ENCODE measurements around the gene GLRA2.
"Not testable (repeated sequence)": the region's sequence is repeated elsewhere in the genome, so short reads cannot be mapped to it uniquely, and the experiment has no call there.

The GLRA2 gene

DNA sequence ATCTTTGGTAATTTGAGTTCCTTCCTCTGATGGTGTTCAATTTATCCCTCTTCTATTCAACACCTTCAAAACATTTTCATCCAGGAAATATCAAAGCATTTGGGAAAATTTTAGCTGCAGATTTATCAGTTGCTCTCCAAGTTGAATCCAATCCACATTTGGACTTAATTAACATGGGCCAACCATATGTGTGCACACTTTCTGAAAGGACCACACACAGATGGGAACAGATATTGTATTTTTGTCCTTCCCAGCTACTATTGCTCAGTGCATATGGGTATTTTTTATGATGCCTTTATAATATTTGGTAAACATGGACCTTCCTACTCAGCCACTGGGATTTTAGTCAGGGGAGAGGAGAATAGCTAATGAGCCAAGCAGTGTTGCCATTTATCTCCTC is 65.2 kb downstream of the GLRA2 start:
- no peak for DNase-seq

DNA sequence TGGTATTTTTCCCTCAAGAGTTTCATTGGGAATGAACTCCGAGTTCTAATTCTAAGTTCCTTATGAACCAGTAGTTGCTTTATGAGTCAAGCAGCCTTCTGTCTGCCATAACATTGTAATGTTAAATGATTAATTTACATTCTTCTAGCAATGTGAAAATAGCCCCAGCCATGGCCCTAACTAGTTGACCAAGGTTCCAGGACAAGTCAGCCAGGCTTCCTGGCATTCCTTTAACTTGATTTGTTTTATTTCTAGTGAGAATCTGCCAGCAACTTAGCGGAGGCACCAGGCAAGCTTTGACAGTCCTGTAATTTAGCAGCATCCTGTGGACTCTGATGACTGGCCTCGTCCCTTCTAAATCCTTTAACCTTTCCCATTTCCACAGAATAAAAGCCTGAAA is 69.0 kb downstream of the GLRA2 start:
- DNase-seq = no peak

DNA sequence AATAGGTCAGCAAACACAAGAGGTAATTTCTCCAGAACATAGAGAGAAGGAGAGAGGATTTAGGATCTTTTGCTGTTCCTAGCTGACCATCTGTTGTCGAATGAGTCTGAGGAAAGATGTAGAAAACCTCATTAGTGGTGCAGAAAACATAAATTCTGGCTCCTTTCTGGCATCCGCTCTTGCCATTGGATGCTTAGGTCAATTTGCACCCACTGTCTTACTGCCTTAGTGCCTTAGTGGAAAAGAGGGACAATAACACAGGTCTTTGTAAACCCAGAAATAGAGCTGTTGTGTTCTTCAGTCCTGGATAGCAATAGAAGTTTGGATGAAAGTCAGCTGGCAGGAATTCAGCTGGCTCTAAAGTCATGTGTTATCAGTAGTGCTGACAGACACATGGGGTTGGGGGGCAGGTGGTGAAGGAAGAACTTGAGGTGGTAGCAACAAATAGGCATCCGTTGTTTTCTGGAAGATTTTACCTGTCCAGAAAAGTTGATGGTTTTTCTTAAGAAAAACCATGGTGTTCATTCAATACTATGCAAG is 78.2 kb downstream of the GLRA2 start:
- no peak for DNase-seq

DNA sequence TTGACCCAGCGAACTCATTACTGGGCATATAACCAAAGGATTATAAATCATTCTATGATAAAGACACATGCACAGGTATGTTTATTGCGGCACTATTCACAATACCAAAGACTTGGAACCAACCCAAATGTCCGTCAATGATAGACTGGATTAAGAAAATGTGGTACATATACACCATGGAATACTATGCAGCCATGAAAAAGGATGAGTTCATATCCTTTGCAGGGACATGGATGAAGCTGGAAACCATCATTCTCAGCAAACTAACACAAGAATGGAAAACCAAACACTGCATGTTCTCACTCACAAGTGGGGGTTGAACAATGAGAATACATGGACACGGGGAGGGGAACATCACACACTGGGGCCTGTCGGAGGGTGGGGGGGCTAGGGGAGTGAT is 83.1 kb downstream of the GLRA2 start:
- DNase-seq = not testable (repeated sequence)

DNA sequence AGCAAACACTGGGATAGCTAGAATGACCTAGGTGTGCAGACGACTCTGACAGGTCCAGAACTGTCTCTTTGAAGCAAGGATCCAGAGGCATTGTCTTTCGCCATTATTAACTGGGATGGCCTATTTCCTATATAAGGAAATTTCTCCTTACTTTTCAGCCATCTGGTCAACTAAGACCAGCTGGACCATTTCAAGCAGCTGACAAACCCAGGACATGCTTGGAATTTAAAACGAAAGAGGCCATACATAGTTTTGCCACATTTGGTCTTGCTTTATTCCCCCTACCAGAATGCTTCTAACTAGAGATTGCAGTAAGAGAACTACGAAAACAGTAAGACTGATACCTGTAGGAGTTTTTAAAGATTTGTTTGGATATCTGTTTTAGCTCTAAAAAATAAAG is 87.0 kb downstream of the GLRA2 start:
- DNase-seq = no peak

DNA sequence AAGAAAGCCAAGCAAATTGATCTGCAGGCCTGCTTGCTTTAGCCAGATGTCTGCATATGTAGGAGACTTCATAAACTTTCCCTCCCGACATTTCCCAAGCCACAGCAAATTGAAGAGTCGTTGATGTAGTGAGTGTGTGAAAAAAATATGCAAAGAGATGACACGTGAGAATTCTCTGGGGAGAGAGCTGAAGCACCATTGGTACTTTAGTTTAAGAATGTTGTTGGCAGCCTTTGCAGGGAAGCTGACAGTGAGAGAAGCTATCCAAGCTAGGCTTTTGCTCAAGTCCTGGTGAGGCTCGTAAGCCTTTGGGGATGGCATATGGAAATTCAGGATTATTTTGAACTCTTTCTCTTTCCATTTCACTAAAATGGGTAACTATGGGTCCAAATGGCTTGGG is 87.5 kb downstream of the GLRA2 start:
- DNase-seq = no peak

DNA sequence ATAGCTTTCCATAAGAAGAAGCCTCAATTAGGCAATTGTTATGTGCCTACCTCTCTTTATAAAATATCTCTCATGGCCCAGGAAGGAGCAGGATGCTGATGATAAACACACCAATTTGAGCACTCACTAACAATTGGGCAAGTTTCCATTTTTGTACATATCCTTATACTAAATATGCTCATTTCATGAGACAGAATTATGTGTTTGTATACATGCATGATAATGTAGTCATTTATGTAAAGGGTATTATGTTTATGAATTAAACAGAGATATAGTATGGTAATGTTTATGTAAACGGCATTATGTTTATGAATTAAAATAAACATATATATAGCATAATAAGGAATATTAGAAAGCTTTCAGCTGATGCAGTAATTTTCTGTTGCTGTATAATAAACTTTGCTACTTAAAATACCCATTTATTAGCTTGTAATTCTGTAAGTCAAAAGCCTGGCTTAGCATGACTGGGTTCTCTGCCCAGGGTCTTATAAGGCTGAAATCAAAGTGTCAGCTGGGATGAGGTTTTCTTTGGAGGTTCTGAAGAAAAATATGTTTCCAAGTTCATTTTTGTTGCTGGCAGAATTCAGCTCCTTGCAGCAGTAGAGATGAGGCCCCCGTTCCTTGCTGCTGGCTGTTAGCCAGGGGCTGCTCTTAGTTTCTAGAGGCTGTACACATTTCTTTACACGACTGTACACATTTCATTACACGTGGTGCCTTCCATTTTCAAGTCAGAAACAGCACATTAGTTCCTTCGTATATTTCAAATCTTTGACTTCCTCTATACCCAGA is 89.0 kb downstream of the GLRA2 start:
- DNase-seq = no peak

DNA sequence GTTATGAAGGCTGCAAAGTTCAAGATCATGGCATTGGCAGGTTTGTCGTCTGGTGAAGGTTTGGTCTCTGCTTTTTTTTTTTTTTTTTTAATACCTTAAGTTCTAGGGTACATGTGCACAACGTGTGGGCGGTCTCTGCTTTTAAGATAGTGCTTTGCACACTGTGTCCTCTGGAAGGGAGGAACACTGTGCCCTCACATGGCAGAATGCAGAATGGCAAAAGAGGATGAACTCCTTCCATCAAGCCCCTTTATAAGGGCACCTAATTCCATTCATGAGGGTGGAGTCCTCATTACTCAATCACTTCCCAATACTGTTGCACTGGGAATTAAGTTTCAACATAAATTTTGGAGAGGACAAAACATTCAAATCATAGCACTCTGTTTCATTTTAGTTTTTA is 101.4 kb downstream of the GLRA2 start:
- no peak for DNase-seq

DNA sequence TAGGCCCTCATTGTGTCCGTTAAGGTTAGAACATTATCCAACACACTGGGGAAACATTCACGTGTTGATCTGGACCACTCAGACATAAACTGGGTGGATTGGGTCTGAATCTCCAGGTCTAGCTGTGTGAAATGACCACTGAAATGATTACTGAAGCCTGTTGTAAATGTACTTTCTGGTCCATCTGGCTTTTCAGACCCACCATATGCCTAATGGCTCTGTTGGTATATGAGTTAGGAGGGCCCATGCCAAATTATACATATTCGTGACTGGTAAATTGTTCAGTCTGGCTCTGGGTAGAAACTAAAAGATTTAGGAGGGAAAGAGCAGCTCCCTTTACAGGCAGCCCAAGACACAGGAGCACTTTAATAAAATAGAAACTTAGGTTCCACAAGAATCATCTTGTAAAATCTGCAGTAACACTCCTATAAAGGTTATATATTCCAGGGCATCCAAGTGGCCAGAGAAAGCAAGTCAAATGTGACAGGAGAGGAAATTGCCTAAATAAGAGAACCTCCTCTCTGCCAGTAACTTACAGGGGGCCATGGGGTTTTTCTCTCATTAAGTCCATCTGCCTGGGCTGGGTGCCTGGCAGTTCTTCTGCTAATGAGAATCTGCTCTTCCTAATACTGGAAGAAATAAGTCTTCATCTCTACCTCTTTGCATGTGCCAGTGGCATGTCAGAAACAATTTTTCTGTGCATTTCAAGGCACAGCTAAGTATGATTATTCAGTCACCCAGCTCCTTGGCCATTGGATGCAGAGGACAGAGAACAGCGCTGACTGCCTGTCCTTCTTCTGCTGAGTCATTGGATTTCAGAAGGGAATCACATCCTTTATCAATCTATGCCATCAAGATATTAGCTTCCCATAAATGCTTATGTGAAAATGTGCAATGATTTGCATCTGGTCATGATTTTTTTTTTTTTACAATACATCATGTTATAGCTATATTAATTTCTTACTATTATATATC is 112.6 kb downstream of the GLRA2 start:
- DNase-seq = no peak

DNA sequence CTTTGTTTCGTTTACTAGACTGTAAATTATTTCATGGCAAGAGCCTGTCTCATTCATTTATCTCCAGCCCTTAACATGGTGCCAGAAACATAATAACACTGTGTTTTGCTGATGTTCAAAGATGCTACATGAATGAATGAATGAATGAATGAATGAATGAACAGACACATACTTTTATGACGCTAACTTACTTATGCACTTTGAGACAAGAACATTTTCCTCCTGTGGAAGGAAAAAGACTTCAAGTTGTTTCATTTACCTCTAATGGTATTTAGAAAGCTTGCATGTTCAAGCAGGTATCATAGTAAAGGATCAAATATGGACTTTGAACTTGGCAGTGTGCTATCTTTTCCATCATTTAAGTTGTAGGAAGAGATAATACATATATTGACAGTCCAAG is 131.6 kb downstream of the GLRA2 start:
- DNase-seq = no peak

DNA sequence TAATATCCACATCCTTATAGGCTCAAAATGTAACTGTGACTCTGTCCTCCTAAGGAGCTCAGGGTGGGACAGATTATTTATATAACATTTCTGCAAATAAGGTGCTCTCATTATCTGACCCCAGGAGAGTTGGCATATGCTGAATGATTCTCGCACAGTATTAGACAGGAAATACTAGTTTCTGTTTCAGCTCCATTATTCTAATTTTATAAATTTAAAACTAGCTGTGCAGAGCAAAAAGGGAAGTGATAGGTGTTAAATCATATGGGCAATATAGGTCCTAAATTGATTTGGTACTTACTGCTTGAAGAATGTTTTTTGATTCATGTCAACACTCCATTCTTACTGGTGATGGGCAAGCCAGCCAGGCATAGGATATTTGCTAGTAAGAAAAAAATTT is 141.5 kb downstream of the GLRA2 start:
- no peak for DNase-seq

DNA sequence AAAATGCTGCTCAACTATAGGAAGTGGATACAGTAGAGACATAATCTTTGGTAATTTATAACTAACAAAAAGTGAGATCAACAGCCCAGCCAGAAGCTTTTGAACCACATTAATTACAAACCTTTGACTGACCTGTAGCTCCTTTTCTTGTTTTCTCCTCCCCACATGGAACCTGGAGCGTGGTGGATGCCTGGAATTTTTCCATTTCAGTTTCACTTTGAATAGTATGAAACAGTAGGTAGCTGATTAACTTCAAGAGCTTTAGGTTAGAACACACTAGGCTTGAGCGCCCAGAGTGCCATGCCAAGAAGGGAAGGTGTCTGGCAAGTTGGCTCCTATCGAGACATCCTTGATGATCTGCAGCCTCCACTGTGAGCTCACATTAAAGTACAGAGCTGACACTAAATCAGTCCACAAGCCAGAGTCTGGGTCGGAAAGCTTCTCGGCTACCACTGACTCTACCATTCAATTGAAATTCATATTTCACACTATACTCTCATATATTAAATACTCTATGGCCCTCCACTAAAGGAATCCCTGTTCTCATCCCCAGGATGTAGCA is 143.4 kb downstream of the GLRA2 start:
- no peak for DNase-seq

DNA sequence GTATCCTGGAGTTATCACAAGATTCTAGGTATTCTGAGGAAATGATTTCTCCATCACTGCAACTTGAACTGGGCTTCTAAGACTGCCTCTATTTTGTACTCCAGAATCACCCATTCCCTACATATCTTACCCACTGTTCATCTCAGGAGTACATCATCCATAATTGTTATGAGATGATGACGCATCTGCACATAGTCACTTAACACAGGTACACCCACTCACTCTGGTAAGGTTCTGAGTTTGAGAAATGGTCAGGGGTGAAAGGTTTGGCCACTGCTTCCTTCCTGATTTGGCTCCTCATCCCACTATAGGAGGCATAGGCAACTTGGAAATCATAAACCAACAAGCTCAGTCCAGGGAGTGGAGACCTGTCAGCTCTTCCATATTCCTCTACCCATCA is 143.9 kb downstream of the GLRA2 start:
- no peak for DNase-seq

DNA sequence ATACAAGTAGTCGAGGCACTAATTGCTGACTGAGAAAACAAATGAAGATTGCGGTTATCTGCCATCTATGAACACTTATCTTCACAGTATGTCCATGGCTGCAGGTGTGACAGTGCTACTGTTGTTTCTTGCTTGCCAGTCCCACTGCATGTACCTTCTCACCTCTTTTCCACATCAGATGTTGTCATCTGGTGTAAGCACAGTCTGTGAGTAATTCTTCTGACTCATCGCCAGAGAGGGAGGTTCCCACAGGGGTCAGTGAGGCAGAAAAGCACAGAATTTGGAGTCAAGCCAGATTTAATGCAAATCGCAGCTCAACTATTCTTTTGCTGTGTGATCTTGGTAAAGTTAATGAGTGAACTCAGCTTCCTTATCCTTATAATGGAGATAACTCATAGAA is 144.4 kb downstream of the GLRA2 start:
- DNase-seq = no peak

DNA sequence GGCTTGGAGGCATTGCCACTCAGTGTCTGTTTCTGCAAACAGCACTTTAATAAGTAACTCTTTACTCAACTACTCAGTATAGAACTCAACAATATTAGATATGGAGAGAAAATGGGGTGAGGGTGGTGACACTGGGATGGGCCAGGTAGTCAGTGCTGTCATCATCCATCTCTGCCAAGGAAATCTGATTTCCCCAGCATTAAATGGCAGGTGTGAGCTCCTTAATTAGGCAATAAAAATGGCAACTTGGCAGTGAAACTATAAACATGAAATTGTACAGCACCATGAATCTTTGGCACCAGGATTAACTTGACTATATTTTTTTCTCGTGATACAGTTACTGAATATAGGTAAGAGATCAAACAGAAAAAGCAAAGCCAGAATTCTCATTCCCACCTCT is 146.2 kb downstream of the GLRA2 start:
- DNase-seq = no peak

DNA sequence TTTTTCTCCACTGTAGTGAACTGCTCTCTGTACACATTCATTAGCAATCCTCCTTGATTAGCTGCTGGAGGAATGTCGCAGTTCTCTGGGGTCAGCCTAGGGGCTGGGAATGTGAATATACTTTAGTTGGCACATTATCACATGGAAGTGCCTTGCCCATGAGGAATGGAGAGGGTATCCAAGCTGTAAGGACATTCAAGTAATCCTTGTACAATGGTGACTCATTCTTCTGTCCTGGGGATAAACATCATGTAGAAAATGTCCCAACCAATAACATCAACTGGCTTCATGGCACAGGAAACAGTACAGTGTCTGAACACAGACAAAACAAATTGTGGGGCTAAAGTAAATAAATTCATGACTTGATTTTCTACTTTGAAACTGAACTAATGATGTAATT is 147.1 kb downstream of the GLRA2 start:
- DNase-seq = no peak

DNA sequence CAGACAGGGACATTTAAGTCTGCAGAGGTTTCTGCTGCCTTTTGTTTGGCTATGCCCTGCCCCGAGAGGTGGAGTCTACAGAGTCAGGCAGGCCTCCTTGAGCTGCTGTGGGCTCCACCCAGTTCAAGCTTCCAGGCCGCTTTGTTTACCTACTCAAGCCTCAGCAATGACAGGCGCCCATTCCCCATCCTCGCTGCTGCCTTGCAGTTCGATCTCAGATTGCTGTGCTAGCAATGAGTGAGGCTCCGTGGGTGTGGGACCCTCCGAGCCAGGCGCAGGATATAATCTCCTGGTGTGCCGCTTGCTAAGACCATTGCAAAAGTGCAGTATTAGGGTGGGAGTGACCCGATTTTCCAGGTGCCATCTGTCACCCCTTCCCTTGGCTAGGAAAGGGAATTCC is 159.0 kb downstream of the GLRA2 start:
- not testable (repeated sequence) for DNase-seq

DNA sequence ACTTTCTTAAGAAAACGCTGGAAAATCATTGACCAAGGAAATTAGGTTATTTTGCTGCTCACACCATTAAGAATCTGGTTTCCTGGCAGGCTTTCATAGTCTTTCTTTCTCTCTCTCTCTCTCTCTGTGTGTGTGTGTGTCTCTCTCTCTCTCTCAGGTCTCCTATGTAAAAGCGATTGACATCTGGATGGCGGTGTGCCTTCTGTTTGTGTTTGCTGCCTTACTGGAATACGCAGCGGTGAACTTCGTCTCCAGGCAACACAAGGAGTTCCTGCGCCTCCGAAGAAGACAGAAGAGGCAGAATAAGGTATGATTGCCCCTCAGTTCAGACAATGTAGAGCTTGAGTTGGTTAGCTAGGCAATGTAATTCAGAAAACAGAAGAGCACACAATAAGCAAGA is 161.2 kb downstream of the GLRA2 start:
- no peak for DNase-seq

DNA sequence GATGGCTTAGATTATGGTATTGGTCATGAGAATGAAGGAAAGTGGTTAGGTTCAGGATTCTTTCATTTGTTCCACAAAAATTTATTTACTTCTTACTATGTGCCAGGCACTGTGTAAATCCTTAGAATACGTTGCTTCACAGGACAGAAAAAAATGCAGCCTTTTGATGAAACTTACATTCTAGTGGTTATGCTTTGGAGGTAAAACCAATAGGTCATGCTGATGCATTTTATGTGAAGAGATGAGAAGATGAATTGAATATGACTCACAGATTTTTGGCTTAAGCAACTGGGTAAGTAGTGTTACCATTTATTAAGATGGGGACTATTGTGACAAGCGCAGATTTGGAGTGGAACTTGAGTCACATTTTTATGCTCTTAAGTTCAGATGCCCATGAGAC is 165.3 kb downstream of the GLRA2 start:
- DNase-seq = no peak

DNA sequence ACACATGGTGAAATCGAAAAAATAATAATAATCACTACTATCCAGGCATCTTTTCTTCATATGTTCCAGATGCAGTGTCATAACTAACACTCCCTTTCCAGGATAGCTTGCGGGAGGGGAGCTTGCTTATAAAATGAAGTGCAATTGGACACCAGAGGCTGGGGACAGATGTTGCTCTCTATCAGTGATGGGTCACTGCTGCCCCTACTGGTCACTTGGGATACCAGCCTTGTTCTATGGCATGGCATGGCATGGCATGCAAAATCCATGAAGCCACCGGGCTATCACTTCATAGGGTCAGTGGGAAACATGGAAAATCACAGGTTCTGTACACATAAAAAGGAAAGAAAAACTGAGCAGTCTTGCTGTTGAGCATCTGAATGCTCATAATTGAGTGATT is 168.1 kb downstream of the GLRA2 start:
- DNase-seq = peak; percentile 2

DNA sequence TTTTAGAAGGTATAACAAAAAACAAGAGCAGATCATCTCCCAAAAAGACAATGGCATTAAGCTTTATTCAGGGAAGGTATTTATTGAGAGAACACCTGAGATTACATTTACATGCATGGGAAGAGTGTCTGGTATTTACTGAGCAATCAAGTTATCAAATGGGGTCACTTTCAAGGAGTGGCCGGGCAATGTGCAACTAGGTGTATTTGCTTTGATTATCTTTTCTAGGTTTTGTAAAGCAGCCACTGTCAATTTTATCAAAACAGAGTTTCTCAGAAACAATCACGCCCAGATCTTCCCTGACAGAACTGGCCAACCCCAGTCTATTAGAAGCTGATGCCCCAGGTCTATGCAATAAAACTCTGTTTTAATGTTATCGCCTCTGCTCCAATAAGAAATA is 169.5 kb downstream of the GLRA2 start:
- DNase-seq = peak; percentile 13

DNA sequence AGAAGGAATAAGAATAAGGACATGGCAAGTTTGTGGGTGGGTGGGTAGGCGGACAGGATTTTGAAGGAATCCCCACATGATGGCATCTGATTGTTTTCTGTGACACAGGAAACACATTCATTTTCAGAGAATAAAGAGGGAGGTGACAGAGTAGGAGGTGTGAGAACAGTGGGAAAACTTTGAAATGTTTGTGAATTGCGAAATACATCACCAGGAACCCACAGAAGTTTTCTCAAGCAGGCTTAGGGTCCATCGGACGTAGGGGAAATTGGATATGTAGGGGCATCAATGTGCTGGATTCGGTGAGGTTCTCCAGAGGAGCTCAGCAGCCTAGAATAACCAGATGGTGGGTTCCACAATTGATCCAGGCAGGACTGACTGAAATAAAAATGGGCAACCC is 171.6 kb downstream of the GLRA2 start:
- no peak for DNase-seq

DNA sequence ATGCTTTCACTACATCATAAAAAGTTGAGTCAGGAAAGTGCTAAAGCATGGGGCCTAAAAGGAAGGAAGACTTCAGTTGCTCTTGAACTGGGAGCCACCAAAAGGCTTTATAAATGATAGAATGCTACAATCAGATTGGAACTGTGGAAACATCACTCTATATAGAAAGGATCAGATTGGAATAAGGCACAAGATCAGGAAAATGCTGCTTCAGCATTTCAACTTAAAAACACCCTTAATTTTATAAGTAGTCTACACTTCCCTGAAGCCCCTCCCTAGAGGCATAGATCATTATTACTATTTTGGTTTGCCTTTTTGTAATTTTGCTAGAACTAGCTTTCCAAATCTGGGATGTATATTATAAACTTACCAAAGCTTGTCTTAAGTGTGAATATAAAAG is 172.8 kb downstream of the GLRA2 start:
- DNase-seq = no peak

DNA sequence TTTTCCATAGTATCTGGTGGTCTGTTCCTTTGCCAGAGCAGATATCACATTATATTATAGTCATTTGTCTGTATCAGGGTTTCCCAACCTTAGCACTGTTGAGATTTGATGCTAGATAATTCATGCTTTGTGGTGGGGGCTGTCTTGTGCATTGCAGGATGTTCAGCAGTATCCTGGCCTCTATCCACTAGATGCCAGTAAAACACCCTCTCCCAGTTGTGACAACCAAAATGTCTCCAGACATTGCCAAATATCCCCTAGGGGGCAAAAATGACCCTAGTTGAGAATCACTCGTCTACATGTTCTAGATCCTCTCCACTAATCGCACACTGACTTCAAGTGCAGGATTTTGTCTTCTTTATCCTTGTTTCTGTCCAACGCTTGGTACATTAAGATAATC is 182.8 kb downstream of the GLRA2 start:
- DNase-seq = no peak
